MM.1S (cell line): Measurements from ENCODE around the gene EGFL7.

Source experiments
- EZH2 ChIP-seq: fragments of 300-600 bp; sonication (generic); optimal IDR thresholded peaks from 2 replicates; pipeline ENCODE3; 2017; ENCODE audit warnings: low read depth, mild to moderate bottlenecking, antibody characterized with exemption, low read length, mixed read lengths
- EZH2phosphoT487 ChIP-seq: fragments of 300-600 bp; sonication (generic); IDR thresholded peaks from 2 replicates; pipeline ENCODE4 v1.6.1; 2018; ENCODE audit warnings: antibody characterized with exemption, low read length
- TF ChIP-seq, protein P1 (sequence below): fragments of 300-600 bp; sonication (generic); IDR thresholded peaks from 2 replicates; pipeline ENCODE4 v1.5.1; 2016; ENCODE audit warnings: antibody characterized with exemption, low read length, mixed read lengths

DNA sequence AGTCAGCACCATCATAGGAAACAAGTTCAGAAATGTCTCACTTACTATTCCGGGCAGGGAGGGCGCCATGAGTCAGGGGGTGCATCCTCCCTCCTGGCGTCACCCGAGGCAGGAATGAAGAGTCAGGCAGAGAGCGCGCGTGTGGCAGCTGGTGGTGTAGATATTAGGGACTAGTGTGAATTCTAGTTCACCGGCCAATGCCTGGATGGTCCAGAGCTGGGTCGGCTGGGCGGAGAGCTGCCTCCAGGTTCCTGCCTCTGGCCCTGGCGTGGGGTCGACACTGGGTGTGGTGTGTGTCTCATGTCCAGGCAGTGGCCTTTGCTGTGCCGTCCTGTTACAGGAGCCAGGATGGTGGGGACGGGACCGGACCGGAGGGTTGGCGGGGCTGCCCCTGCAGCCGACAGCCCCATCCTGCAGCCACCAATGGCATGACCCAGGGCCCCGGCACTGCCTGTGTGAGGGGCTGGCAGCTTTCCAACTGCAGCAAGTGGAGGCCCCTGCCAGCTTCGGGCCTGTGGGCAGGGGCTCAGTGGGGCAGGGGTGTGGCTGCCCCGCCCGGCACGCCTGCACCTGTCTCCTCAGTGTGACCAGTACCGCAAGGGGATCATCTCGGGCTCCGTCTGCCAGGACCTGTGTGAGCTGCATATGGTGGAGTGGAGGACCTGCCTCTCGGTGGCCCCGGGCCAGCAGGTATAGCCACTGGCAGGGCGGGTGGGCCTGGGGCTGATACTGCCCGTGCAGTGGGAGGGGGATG is 58.8 kb downstream of the EGFL7 start:
- TF ChIP-seq, protein P1, sequence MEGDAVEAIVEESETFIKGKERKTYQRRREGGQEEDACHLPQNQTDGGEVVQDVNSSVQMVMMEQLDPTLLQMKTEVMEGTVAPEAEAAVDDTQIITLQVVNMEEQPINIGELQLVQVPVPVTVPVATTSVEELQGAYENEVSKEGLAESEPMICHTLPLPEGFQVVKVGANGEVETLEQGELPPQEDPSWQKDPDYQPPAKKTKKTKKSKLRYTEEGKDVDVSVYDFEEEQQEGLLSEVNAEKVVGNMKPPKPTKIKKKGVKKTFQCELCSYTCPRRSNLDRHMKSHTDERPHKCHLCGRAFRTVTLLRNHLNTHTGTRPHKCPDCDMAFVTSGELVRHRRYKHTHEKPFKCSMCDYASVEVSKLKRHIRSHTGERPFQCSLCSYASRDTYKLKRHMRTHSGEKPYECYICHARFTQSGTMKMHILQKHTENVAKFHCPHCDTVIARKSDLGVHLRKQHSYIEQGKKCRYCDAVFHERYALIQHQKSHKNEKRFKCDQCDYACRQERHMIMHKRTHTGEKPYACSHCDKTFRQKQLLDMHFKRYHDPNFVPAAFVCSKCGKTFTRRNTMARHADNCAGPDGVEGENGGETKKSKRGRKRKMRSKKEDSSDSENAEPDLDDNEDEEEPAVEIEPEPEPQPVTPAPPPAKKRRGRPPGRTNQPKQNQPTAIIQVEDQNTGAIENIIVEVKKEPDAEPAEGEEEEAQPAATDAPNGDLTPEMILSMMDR: no peak
- TF ChIP-seq EZH2 (no peak), EZH2phosphoT487 (no peak)
